Activated CD8-positive, alpha-beta memory T cell treated with anti-CD3 and anti-CD28 coated beads, Interleukin-2, amount 10 ng/mL, durations not matched to agents 7 days and 5 days (primary cell): ENCODE measurements around the gene NFATC2. TPM values are rescaled to one million over a fixed set of nuclear protein-coding genes. Genes with fewer than 3 reads are reported as not detected.

Experiments used
- ATAC-seq: fragments of 150-1000 bp; cut with Tn5 transposase; one replicate; pipeline ENCODE4 v1.10.0; 2021; ENCODE audit warnings: moderate library complexity
- CTCF ChIA-PET: fragments of 350-600 bp; sonication (Branson Sonifier 250); formaldehyde crosslinking; loops from one replicate; lab custom pipeline; 2021; ENCODE audit warnings: antibody characterized with exemption; lab: Charles Lee
- DNase-seq: peaks from one replicate; pipeline ENCODE4 v3.0.0-alpha.2; 2020
- H3K27ac Mint-ChIP-seq: one replicate; pipeline ENCODE4 v1.8.0; 2021; ENCODE audit warnings: mild to moderate bottlenecking, mixed read lengths
- H3K27me3 Mint-ChIP-seq: one replicate; pipeline ENCODE4 v1.8.0; 2021; ENCODE audit warnings: mixed read lengths
- H3K36me3 Mint-ChIP-seq: one replicate; pipeline ENCODE4 v1.8.0; 2021; ENCODE audit warnings: mild to moderate bottlenecking, mixed read lengths
- H3K4me1 Mint-ChIP-seq: one replicate; pipeline ENCODE4 v1.8.0; 2021; ENCODE audit warnings: mixed read lengths
- H3K4me3 Mint-ChIP-seq: one replicate; pipeline ENCODE4 v1.8.0; 2021; ENCODE audit warnings: mild to moderate bottlenecking, moderate library complexity, mixed read lengths
- H3K9me3 Mint-ChIP-seq: one replicate; pipeline ENCODE4 v1.8.0; 2022; ENCODE audit warnings: low read depth, mixed read lengths
- total RNA-seq, 2 experiments: library from RNA; stranded (reverse); gene quantifications; one replicate each; pipeline ENCODE4 v1.2.3, GENCODE V29; 2021

The NFATC2 gene
- total RNA-seq, 2 experiments from 2014 or later, result 39.9 to 59.0 TPM

DNA sequence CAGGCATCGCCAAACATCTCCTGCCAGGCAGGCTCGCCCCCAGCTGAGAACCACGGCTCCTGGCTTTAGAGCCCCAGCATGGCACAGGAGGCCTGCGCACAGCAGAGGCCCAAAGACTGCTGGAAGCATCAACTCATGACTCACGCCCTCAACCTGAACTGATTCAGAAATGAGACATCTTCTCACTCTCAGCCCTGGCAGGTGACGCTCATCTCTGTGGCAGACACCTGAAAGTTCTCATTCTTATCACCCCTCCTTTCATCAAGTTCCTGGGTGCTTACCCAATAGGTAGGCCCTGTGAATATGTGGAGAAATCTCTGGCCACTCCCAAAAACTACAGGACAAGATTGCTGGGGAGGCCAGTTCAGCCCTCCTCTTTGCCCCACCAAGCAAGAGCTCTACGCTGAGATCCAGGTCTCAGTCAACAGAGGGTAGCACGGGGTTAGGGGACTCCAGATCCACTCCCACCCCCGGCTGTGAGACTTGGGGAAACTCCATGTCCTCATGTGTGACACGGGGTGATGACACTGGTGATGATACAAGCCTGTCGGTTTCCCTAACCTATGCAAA is 11.3 kb downstream of the NFATC2 start:
- CTCF ChIA-PET, result interaction anchor here (1.0 to 1.5 kb wide), 3 partner anchors 8 to 64 kb away, joined by 3 to 6 read pairs (median 4); no protein-coding TSS in a partner anchor
- peak overlapping the region; percentile 52 for H3K4me3 Mint-ChIP-seq

DNA sequence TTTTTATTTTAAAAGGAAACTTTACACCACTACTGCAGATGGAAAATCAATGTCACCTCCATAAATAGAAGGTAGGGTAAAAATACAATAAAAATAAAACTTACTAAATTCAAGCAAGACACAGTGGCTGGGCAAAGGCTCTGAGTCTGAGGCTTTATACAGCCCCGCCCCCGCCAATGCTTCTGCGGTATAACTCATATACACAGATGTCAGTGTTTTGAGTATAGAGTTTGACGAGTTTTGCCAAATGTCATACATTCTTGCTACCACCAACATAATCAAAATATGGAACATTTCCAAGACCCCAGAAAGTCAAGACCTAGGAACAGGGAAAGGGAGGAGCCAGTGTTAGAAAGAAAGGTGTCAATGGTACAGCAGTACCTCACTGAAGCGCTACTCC is 12.8 kb downstream of the NFATC2 start:
- peak overlapping the region; percentile 94 for H3K27ac Mint-ChIP-seq
- CTCF ChIA-PET, result interaction anchor here (1.0 to 4.7 kb wide), 4 partner anchors 12 to 144 kb away, joined by 3 to 24 read pairs (median 6); partner anchors contain the start of gene NFATC2
- H3K27me3 Mint-ChIP-seq, result no peaks in the 10 kb centered on the region
- H3K4me3 Mint-ChIP-seq, result peak overlapping the region; percentile 70
- ATAC-seq (peak; percentile 49), DNase-seq (peak; percentile 85)
- H3K9me3 Mint-ChIP-seq, result no peaks in the 10 kb centered on the region
- peaks cover 27% of the 10 kb centered on the region for H3K36me3 Mint-ChIP-seq
- H3K4me1 Mint-ChIP-seq, result peaks cover 93% of the 10 kb centered on the region

More for the DNA sequence above, 11.3 kb downstream of the NFATC2 start:
- H3K4me1 Mint-ChIP-seq, result peaks cover 94% of the 10 kb centered on the region
- peaks cover 28% of the 10 kb centered on the region for H3K36me3 Mint-ChIP-seq
- H3K9me3 Mint-ChIP-seq, result no peaks in the 10 kb centered on the region
- DNase-seq, result peak; percentile 85
- peak; percentile 78 for ATAC-seq
- peak overlapping the region; percentile 94 for H3K27ac Mint-ChIP-seq
- H3K27me3 Mint-ChIP-seq, result no peaks in the 10 kb centered on the region

DNA sequence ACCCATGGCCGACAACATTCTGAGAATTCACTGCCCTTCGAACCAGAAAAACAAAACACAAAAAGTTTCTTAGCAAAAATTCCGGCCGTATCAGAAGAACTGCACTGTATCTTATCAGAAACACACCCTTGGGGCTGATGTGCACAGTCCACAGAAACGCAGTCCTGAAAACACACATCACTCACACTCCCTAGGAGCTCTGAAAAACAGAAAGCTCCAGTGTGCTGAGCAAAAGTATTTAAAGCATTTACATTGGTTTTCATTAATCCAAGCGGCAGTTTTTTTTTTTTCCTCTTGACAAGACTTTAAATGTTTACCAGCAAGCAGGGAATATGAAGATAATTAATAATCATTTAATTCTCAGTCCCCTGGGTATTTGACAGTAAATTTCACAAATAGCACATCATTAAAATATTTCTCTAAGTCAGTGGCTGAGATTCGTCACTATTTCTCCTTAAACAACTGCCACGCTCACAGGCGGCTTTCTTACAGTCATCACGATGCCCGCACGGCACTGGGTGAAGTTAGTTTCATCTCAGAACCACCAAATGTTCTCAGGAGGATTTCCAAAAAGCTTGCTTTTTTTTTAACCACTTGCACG is 13.3 kb downstream of the NFATC2 start:
- H3K4me1 Mint-ChIP-seq, result peaks cover 95% of the 10 kb centered on the region
- CTCF ChIA-PET, result interaction anchor here (1.0 to 4.7 kb wide), 7 partner anchors 13 to 143 kb away, joined by 3 to 24 read pairs (median 5); partner anchors contain the start of gene NFATC2
- DNase-seq (peak; percentile 73), ATAC-seq (peak; percentile 13)
- peak overlapping the region; percentile 70 for H3K4me3 Mint-ChIP-seq
- peak overlapping the region; percentile 94 for H3K27ac Mint-ChIP-seq
- H3K9me3 Mint-ChIP-seq, result no peaks in the 10 kb centered on the region
- H3K36me3 Mint-ChIP-seq, result peaks cover 28% of the 10 kb centered on the region
- no peaks in the 10 kb centered on the region for H3K27me3 Mint-ChIP-seq

DNA sequence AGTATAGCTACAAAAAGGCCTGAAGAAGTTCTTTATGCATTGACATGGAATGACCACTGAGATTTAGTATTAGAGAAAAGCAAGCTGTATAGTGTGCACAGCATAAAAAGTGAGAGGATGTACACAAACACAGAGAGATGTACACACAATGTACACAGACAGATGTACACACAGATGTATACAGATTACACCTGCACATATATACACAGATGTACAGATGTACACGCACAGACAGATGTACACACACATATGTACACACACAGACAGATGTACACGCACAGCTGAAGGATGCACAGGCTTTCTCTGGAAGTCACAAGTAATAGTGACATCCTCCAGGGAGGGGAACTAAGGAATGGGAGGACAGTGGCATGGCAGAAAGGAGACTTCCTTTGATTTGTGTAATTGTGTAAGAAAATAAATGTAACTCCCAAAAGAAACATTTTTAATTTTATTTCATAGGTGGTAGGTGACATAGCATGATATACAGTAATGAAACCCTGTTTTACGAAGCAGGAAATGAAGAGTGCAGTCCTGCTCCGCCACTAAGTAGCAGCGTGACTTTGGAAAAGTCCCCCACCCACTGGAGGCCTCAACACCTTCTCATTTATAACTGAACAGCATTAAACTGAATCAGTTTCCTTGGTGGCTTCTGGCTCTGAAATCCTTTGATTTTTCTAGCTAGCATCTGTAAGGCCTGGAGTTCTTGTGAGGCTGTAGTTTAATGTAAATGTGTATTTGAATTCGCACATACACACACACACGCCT is 14.1 kb downstream of the NFATC2 start:
- Mint-ChIP-seq H3K9me3 (no peaks in the 10 kb centered on the region), H3K4me3 (peak overlapping the region; percentile 70), H3K4me1 (peaks cover 89% of the 10 kb centered on the region), H3K27me3 (no peaks in the 10 kb centered on the region), H3K27ac (peak overlapping the region; percentile 94), H3K36me3 (peaks cover 30% of the 10 kb centered on the region)
- ATAC-seq, result no peak
- CTCF ChIA-PET, result interaction anchor here (1.2 to 4.7 kb wide), 8 partner anchors 12 to 142 kb away, joined by 4 to 24 read pairs (median 5); partner anchors contain the start of gene NFATC2
- DNase-seq, result peak; percentile 56

DNA sequence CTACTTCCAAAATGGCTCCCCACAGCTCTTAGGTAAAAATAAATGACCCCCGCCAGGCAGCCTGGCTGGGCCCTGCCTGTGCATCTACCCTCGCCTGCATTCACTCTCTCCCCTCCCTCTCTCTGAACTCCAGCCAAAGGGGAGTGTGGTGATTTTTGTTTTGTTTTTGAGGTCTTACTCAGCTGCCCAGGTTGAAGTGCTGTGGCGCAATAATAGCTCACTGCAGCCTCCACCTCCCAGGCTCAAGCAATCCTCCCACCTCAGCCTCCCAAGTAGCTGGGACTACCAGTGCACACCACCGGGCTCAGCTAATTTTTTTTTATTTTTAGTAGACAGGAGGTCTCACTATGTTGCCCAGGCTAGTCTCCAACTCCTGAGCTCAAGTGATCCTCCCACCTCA is 15.8 kb downstream of the NFATC2 start:
- Mint-ChIP-seq H3K27ac (peak overlapping the region; percentile 95), H3K4me1 (peaks cover 81% of the 10 kb centered on the region), H3K36me3 (peaks cover 37% of the 10 kb centered on the region), H3K27me3 (no peaks in the 10 kb centered on the region), H3K4me3 (no peak overlapping the region), H3K9me3 (no peaks in the 10 kb centered on the region)
- DNase-seq, result no peak
- CTCF ChIA-PET, result interaction anchor here (0.8 to 4.7 kb wide), 8 partner anchors 10 to 141 kb away, joined by 3 to 24 read pairs (median 4); partner anchors contain the start of gene NFATC2
- no peak for ATAC-seq

DNA sequence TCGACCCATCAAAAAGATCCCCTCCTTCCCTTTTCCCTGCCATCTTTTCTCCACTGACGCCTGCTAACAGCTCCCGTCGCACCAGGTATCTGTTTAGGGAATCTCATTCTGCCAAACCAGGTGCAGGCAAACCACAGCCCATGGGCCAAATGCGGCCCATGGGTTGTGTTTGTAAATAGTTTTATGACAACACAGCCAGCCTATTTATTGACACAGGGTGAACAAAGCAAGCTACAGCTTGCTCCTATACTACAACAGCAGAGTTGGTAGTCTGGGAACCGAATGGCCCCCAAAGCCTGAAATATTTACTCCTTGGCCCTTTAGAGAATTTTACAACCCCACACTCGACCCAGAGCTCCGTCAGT is 16.4 kb downstream of the NFATC2 start:
- peaks cover 38% of the 10 kb centered on the region for H3K36me3 Mint-ChIP-seq
- CTCF ChIA-PET, result interaction anchor here (0.6 to 4.7 kb wide), 11 partner anchors 9 to 140 kb away, joined by 3 to 24 read pairs (median 4); partner anchors contain the start of gene NFATC2
- peak overlapping the region; percentile 77 for H3K4me3 Mint-ChIP-seq
- DNase-seq (no peak), ATAC-seq (no peak)
- no peaks in the 10 kb centered on the region for H3K9me3 Mint-ChIP-seq
- no peaks in the 10 kb centered on the region for H3K27me3 Mint-ChIP-seq
- peak overlapping the region; percentile 95 for H3K27ac Mint-ChIP-seq
- peaks cover 76% of the 10 kb centered on the region for H3K4me1 Mint-ChIP-seq

- Mint-ChIP-seq H3K4me1 (peaks cover 73% of the 10 kb centered on the region), H3K27me3 (no peaks in the 10 kb centered on the region), H3K36me3 (peaks cover 40% of the 10 kb centered on the region), H3K27ac (peak overlapping the region; percentile 95), H3K4me3 (peak overlapping the region; percentile 77), H3K9me3 (no peaks in the 10 kb centered on the region)
- DNase-seq (peak; percentile 68), ATAC-seq (peak; percentile 35)
- CTCF ChIA-PET, result interaction anchor here (0.6 to 4.7 kb wide), 11 partner anchors 9 to 139 kb away, joined by 3 to 24 read pairs (median 4); partner anchors contain the start of gene NFATC2
These were observed 17.0 kb downstream of the NFATC2 start for GRCh38 chr20:51525241-51526105.

GRCh38 chr20:51523276-51524013 is 19.1 kb downstream of the NFATC2 start:
- peaks cover 61% of the 10 kb centered on the region for H3K4me1 Mint-ChIP-seq

DNA sequence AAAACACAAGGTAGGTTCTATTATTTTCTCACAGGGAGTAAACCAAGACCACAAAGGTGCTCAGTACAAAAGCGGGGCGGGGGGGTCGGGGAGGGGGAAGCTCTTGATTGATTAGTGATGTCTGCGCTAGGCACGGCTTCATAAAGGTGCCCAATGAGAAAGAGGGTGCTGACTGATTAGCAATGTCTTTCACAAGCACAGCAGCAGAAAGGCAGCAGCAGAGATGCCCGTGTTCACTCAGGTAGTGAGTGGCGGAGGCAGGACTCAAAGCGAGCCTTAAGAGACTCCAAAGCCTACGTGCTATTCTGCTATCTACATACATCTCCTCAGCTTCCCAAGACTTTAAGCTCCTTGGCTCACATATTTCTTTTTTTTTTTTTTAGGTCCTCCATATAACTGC is 20.3 kb downstream of the NFATC2 start:
- peaks cover 59% of the 10 kb centered on the region for H3K4me1 Mint-ChIP-seq
- peaks cover 55% of the 10 kb centered on the region for H3K36me3 Mint-ChIP-seq
- DNase-seq (no peak), ATAC-seq (no peak)
- CTCF ChIA-PET, result no interaction called here
- H3K27ac Mint-ChIP-seq, result no peak overlapping the region
- no peaks in the 10 kb centered on the region for H3K27me3 Mint-ChIP-seq
- H3K9me3 Mint-ChIP-seq, result no peaks in the 10 kb centered on the region
- no peak overlapping the region for H3K4me3 Mint-ChIP-seq

More at GRCh38 chr20:51523276-51524013, 19.1 kb downstream of the NFATC2 start:
- H3K4me3 Mint-ChIP-seq, result no peak overlapping the region
- no peak for ATAC-seq
- no peaks in the 10 kb centered on the region for H3K27me3 Mint-ChIP-seq
- H3K9me3 Mint-ChIP-seq, result no peaks in the 10 kb centered on the region
- peaks cover 52% of the 10 kb centered on the region for H3K36me3 Mint-ChIP-seq
- CTCF ChIA-PET, result no interaction called here
- H3K27ac Mint-ChIP-seq, result no peak overlapping the region
- no peak for DNase-seq

DNA sequence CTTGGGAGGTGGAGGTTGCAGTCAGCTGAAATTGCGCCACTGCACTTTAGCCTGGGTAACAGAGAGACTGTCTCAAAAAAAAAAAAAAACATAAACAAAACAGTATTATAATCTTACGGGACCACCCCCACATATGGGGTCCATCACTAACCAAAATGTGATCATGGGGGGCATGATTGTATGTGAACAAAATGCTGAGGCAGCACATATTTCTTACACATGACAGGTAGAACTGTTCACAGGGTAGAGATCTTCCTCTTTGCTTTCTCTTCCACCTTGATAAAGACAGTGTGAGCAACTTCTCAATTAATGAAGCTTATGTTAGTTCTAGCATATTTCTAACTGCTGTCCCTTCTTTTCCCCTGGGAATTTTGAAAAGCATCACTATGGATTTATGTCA is 24.7 kb downstream of the NFATC2 start:
- no peak for ATAC-seq
- Mint-ChIP-seq H3K9me3 (no peaks in the 10 kb centered on the region), H3K27me3 (no peaks in the 10 kb centered on the region), H3K27ac (no peak overlapping the region), H3K4me3 (no peak overlapping the region), H3K4me1 (peaks cover 62% of the 10 kb centered on the region), H3K36me3 (peaks cover 72% of the 10 kb centered on the region)
- DNase-seq, result no peak
- CTCF ChIA-PET, result no interaction called here

GRCh38 chr20:51516855-51517254 is 25.7 kb downstream of the NFATC2 start:
- ATAC-seq, result no peak
- Mint-ChIP-seq H3K4me3 (no peak overlapping the region), H3K27ac (no peak overlapping the region), H3K36me3 (peaks cover 73% of the 10 kb centered on the region), H3K4me1 (peaks cover 64% of the 10 kb centered on the region), H3K9me3 (no peaks in the 10 kb centered on the region), H3K27me3 (no peaks in the 10 kb centered on the region)
- CTCF ChIA-PET, result interaction anchor here (1.1 to 1.2 kb wide), 2 partner anchors 9 to 12 kb away, joined by 4 to 5 read pairs; no protein-coding TSS in a partner anchor
- no peak for DNase-seq

GRCh38 chr20:51514836-51515235 is 27.7 kb downstream of the NFATC2 start:
- H3K27ac Mint-ChIP-seq, result peak overlapping the region; percentile 48
- no peak for DNase-seq
- H3K4me1 Mint-ChIP-seq, result peaks cover 64% of the 10 kb centered on the region
- CTCF ChIA-PET, result interaction anchor here (0.6 to 1.9 kb wide), 5 partner anchors 11 to 129 kb away, joined by 5 to 10 read pairs (median 5); no protein-coding TSS in a partner anchor
- H3K9me3 Mint-ChIP-seq, result no peaks in the 10 kb centered on the region
- H3K27me3 Mint-ChIP-seq, result no peaks in the 10 kb centered on the region
- H3K4me3 Mint-ChIP-seq, result no peak overlapping the region
- no peak for ATAC-seq
- peaks cover 78% of the 10 kb centered on the region for H3K36me3 Mint-ChIP-seq
